ENCODE results near the gene ALPP. TPM values are rescaled to one million over a fixed set of nuclear protein-coding genes. Genes with fewer than 3 reads are reported as not detected.

Gene ALPP
- total RNA-seq, 3 donors from 2014 or later, result not detected

DNA sequence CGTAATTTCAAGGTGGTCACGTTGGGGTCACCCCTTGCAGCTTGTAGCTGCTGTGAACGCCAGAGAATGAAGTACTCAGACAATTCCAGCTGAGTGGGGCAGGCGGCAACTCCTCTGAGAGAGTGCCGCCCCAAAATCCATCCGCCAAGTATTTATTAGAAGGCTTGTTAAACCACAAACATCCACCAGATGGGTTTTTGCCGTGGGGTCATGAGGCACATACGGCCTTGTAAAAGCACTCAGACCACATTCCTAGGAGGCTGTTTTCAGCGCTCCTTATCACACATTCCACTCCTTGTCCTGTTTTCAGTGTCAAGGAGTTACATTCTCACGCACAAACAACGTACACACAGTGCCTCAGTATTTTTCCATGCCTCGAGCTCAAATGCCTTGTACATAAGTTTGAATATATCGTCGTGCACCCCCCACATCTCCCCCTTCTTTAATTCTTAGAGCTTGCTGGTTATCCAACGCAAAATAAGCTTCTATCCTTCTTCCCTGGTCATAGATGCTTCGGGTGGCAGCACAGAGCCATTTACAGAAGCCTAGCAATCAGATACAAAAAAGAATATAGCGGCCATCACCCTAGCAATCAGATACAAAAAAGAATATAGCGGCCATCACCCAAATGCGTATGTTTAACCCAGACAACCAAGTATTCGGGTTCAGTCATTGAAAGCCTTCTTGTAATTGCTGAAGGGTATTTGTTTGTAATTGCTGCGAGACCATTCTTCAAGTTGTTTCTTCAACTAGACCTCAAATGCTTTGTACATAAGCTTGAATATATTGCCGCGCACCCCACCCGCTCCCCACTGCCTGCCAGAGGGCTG lies 7.3 kb downstream of the ALPP start:
- Histone ChIP-seq H3K4me3 (peak overlapping the region in 1 of 3 donors; percentile 41), H3K4me1 (no peaks in the 10 kb centered on the region), H3K9me3 (no peaks in the 10 kb centered on the region), H3K36me3 (no peaks in the 10 kb centered on the region), H3K27ac (no peak overlapping the region), H3K27me3 (peaks cover 4 to 79% of the 10 kb centered on the region in 2 donors)
- TF ChIP-seq POLR2A (IDR thresholded peaks at IDR 0.05), result no peak
- TF ChIP-seq POLR2AphosphoS5 (IDR thresholded peaks at IDR 0.05), result no peak
- TF ChIP-seq, protein P1, sequence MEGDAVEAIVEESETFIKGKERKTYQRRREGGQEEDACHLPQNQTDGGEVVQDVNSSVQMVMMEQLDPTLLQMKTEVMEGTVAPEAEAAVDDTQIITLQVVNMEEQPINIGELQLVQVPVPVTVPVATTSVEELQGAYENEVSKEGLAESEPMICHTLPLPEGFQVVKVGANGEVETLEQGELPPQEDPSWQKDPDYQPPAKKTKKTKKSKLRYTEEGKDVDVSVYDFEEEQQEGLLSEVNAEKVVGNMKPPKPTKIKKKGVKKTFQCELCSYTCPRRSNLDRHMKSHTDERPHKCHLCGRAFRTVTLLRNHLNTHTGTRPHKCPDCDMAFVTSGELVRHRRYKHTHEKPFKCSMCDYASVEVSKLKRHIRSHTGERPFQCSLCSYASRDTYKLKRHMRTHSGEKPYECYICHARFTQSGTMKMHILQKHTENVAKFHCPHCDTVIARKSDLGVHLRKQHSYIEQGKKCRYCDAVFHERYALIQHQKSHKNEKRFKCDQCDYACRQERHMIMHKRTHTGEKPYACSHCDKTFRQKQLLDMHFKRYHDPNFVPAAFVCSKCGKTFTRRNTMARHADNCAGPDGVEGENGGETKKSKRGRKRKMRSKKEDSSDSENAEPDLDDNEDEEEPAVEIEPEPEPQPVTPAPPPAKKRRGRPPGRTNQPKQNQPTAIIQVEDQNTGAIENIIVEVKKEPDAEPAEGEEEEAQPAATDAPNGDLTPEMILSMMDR (IDR thresholded peaks at IDR 0.05), result no peak
- intact Hi-C loops (cut with DNase I; ENCODE audit: low total_unique reads), result no loop called here
- DNase-seq (ENCODE audit: low spot score in 2 of 2), result no peak

DNA sequence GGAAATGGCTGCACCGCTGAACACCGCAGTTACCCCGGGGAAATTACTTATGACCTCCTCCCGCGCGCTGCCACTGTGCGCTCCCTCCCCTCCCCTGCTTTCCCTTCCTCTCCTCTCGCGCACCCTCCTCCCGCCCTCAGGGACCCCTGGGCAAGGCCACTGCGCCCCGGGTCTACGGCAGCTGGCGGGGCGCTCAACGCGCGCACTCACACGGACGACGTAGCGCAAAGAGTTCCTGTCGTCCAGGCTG lies 7.9 kb downstream of the ALPP start:
- Histone ChIP-seq H3K27me3 (peaks cover 4 to 78% of the 10 kb centered on the region in 2 donors), H3K4me1 (no peaks in the 10 kb centered on the region), H3K9me3 (no peaks in the 10 kb centered on the region), H3K36me3 (no peaks in the 10 kb centered on the region), H3K4me3 (peak overlapping the region in 1 of 3 donors; percentile 41), H3K27ac (no peak overlapping the region)
- no peak for DNase-seq (ENCODE audit: low spot score in 2 of 2)
- intact Hi-C loops (cut with DNase I; ENCODE audit: low total_unique reads), result no loop called here
- TF ChIP-seq POLR2A (IDR thresholded peaks at IDR 0.05) (no peak), POLR2AphosphoS5 (IDR thresholded peaks at IDR 0.05) (no peak)
- TF ChIP-seq, protein P1 (IDR thresholded peaks at IDR 0.05), result no peak

DNA sequence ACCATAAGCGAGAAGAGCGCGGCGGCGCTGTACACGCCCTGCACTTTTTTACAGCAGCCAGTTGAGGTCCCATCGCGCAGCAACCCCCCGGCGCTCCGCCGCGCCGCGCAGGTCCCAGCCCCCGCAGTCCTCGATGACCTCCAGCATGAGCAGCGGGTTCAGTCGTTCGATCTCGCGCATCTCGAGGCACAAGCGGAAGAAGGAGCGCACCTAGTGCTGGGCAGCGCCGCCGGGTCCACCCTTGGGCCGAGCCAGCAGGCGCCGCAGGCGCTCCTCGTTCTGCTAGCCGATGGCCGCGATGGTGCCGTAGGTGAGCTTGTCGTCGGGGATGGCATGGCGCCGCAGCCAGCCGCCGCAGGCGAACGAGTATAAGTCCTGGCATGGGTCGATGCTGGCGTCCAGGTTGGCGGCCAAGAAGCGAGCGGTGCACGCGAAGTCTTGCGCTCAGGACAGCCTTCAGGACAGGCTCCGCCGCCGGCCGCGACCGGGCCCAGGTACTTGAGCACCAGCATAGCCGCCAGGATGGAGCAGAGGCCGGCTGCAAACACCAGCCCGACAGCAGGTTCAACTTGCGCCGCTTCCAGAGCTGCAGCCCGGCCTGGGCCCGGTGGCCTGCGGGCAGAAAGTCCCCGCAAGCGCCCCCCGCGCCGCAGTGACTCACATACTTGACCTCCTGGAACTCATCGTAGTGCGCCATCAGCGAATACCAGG lies 8.3 kb downstream of the ALPP start:
- TF ChIP-seq POLR2AphosphoS5 (IDR thresholded peaks at IDR 0.05), result no peak
- TF ChIP-seq POLR2A (IDR thresholded peaks at IDR 0.05), result no peak
- TF ChIP-seq, protein P1 (IDR thresholded peaks at IDR 0.05), result no peak
- peak overlapping the region in 1 of 3 donors; percentile 41 for H3K4me3 ChIP-seq
- intact Hi-C loops (cut with DNase I; ENCODE audit: low total_unique reads), result no loop called here
- H3K9me3 ChIP-seq, result no peaks in the 10 kb centered on the region
- no peak for DNase-seq (ENCODE audit: low spot score in 2 of 2)
- H3K27ac ChIP-seq, result no peak overlapping the region
- no peaks in the 10 kb centered on the region for H3K36me3 ChIP-seq
- H3K27me3 ChIP-seq, result peaks cover 4 to 73% of the 10 kb centered on the region in 2 donors
- no peaks in the 10 kb centered on the region for H3K4me1 ChIP-seq

DNA sequence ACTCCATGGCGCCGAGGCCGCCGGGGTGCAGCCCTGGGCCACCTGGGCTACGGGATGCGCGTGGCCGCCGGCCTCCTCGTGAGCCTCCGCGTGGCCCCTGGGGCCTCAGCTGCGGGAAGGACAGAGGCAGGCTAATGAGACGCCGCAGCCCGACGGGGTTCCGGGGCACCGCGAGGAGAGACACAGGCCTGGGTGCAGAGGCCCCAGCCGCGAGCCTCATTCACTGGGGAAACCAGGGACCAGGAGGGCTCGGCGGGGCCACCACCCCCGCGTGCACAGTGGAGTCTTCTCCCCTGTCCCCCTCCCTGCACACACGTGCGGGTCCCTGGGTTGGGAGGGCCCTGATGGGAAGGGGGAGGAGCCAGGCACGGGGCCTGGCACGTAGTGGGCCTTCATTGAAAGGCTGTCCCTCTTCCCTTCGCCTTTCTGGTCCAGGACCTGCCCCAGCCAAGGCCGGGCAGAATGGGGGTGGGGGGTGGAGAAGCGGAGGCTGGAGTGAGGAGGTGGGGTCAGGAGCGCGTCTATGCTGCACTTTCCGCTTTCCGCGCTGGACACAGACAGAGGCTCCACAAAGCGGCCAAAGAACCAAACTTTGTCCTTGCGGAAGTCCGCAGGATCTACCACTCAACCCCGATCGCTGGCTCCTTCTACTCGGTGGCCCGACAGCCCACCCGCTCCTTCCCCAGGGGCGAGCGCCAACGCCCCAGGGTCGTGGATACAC lies 9.1 kb downstream of the ALPP start:
- intact Hi-C loops (cut with DNase I; ENCODE audit: low total_unique reads), result no loop called here
- Histone ChIP-seq H3K36me3 (no peaks in the 10 kb centered on the region), H3K4me1 (no peaks in the 10 kb centered on the region), H3K4me3 (peak overlapping the region in 1 of 3 donors; percentile 41), H3K27me3 (peaks cover 4 to 66% of the 10 kb centered on the region in 2 donors), H3K27ac (no peak overlapping the region), H3K9me3 (no peaks in the 10 kb centered on the region)
- DNase-seq (ENCODE audit: low spot score in 2 of 2), result no peak
- no peak for TF ChIP-seq POLR2AphosphoS5 (IDR thresholded peaks at IDR 0.05)
- no peak for TF ChIP-seq POLR2A (IDR thresholded peaks at IDR 0.05)
- TF ChIP-seq, protein P1 (IDR thresholded peaks at IDR 0.05), result no peak

Measured in breast epithelium (tissue), 4 donors.